Measurements from ENCODE around the gene RHOV. TPM values are rescaled to one million over a fixed set of nuclear protein-coding genes. Genes with fewer than 3 reads are reported as not detected.

The RHOV gene
- total RNA-seq, 4 donors from 2014 or later, result 0.39 to 0.60 TPM; not detected in 2

DNA sequence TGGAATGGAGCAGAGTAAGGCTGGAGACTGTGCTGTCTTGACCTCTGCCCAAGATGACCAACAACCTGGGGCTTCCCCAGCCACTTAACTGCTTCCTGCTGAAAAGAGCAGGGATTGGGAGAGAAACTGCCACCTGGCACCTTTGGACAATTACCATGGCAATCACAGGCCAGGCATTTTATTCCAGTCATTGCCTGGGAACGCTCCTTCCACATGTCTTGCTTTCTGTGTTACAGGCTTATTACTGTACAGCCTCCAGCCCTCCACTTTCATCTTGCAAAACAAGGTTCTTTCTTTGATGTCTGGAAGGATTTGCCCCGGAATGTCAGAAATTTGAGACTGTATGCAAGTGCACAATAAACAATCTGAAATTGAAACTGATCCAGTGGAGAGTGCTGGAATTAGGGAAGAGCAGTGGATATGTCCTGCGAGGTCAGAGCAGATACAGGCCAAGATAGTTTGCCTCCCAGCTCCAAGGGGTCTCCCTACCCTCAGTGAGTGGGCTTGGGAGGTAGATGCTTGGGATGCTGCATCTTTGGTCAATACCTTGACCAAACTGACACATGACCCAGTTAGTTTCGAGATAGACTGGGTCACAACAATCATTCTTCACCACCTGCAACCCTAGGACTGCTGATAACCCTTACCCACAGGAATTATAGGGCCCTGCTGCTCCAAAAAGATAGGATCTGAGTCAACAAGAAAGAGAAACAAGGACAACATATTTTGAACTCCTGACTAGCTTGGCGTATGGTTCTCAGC, 48.2 kb downstream of the RHOV start:
- Histone ChIP-seq H3K27ac (no peak overlapping the region), H3K36me3 (no peaks in the 10 kb centered on the region), H3K4me1 (no peaks in the 10 kb centered on the region), H3K27me3 (no peaks in the 10 kb centered on the region), H3K9me3 (no peaks in the 10 kb centered on the region), H3K4me3 (no peak overlapping the region)
- DNase-seq (ENCODE audit: low spot score in 2 of 2), result no peak
- 70 to 75% methylated on average over 5 of the region's 5 CpGs for WGBS, 2 donors
- TF ChIP-seq, protein P1, sequence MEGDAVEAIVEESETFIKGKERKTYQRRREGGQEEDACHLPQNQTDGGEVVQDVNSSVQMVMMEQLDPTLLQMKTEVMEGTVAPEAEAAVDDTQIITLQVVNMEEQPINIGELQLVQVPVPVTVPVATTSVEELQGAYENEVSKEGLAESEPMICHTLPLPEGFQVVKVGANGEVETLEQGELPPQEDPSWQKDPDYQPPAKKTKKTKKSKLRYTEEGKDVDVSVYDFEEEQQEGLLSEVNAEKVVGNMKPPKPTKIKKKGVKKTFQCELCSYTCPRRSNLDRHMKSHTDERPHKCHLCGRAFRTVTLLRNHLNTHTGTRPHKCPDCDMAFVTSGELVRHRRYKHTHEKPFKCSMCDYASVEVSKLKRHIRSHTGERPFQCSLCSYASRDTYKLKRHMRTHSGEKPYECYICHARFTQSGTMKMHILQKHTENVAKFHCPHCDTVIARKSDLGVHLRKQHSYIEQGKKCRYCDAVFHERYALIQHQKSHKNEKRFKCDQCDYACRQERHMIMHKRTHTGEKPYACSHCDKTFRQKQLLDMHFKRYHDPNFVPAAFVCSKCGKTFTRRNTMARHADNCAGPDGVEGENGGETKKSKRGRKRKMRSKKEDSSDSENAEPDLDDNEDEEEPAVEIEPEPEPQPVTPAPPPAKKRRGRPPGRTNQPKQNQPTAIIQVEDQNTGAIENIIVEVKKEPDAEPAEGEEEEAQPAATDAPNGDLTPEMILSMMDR (IDR thresholded peaks at IDR 0.05), result no peak
- TF ChIP-seq EP300 (IDR thresholded peaks at IDR 0.05) (no peak), POLR2A (IDR thresholded peaks at IDR 0.05) (no peak)

DNA sequence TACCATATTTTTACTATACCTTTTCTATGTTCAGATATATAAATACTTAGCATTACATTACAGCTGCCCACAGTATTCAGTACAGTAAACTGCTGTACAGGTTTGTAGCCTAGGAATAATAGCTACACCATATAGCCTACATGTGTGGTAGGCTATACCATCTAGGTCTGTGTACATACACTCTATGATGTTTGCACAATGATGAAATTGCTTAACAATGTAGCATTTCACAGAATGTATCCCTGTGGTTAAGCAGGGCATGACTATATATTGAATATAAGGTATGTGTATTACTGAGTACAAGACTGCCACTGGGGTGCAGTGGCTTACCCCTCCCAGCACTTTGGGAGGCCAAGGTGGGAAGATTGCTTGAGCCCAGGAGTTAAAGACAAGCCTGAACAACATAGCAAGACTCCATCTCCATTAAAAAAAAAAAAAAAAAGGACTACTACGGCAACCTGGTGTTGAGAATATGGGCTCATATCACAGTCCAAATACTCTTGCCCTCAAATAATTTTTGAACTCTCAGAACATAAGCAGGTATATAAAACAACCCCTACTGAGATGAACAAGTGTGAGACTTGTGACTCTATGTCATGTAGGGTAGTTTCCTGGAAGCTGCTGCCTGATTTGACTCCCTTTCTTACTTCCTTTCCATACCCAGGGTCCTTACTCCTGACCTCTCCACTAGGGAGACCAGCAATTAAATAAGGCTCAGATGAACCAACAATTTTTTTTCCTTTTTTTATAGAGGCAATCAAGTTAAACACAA, 50.3 kb downstream of the RHOV start:
- DNase-seq (ENCODE audit: low spot score in 2 of 2), result no peak
- H3K9me3 ChIP-seq, result no peaks in the 10 kb centered on the region
- TF ChIP-seq, protein P1 (IDR thresholded peaks at IDR 0.05), result no peak
- TF ChIP-seq POLR2A (IDR thresholded peaks at IDR 0.05) (no peak), EP300 (IDR thresholded peaks at IDR 0.05) (no peak)
- H3K36me3 ChIP-seq, result no peaks in the 10 kb centered on the region
- H3K4me1 ChIP-seq, result no peaks in the 10 kb centered on the region
- no peaks in the 10 kb centered on the region for H3K27me3 ChIP-seq
- no peak overlapping the region for H3K27ac ChIP-seq
- H3K4me3 ChIP-seq, result no peak overlapping the region
- 89 to 93% methylated on average over 1 of the region's 1 CpG for WGBS, 2 donors

Small RNA genes within 50 kb of the gene (small RNA-seq; reads per million reads assigned to genes)
- not detected for gene AC025166.1

Other genes with a start within 250 kb of the RHOV start
- under 1 TPM in 2 of 4 donors, not detected in 2; 0.42 to 0.59 TPM for gene RAD51, start 179.1 kb downstream of the RHOV start, total RNA-seq
- 10 to 100 TPM; 26.7 to 41.1 (median 39.1) TPM for gene RMDN3, start 119.0 kb downstream of the RHOV start, total RNA-seq
- gene GCHFR, start 110.2 kb downstream of the RHOV start, total RNA-seq, result 10 to 100 TPM; 24.5 to 49.4 (median 44.1) TPM
- under 1 TPM in 1 of 4 donors, not detected in 3; 0.59 TPM for gene C15orf62, start 104.3 kb downstream of the RHOV start, total RNA-seq
- 10 to 100 TPM; 19.0 to 48.5 (median 34.2) TPM for gene ZFYVE19, start 67.1 kb downstream of the RHOV start, total RNA-seq
- gene DNAJC17, start 66.8 kb downstream of the RHOV start, total RNA-seq, result 10 to 100 TPM; 23.9 to 61.5 (median 36.3) TPM
- gene PPP1R14D, start 45.5 kb downstream of the RHOV start, total RNA-seq, result not detected
- gene SPINT1, start 30.2 kb downstream of the RHOV start, total RNA-seq, result 10 to 100 TPM in 1 of 4 donors, 1 to 10 TPM in 3; 1.1 to 12.0 (median 4.2) TPM
- gene VPS18, start 20.2 kb upstream of the RHOV start, total RNA-seq, result 10 to 100 TPM; 22.2 to 29.2 (median 25.2) TPM
- gene DLL4, start 55.1 kb upstream of the RHOV start, total RNA-seq, result 10 to 100 TPM in 1 of 4 donors, 1 to 10 TPM in 3; 4.2 to 11.2 (median 7.1) TPM
- 1 to 10 TPM in 1 of 4 donors, not detected in 3; 2.7 TPM for gene CHAC1, start 79.2 kb upstream of the RHOV start, total RNA-seq
- gene INO80, start 242.0 kb upstream of the RHOV start, total RNA-seq, result 10 to 100 TPM; 21.6 to 40.8 (median 33.2) TPM

Measured in tibial nerve (tissue), 4 donors.